ENCODE data around the gene SMIM38. TPM values are rescaled to one million over a fixed set of nuclear protein-coding genes. Genes with fewer than 3 reads are reported as not detected.

Gene SMIM38
- total RNA-seq, 4 donors from 2014 or later, result 0.45 to 2.3 (median 2.0) TPM; not detected in 1

DNA sequence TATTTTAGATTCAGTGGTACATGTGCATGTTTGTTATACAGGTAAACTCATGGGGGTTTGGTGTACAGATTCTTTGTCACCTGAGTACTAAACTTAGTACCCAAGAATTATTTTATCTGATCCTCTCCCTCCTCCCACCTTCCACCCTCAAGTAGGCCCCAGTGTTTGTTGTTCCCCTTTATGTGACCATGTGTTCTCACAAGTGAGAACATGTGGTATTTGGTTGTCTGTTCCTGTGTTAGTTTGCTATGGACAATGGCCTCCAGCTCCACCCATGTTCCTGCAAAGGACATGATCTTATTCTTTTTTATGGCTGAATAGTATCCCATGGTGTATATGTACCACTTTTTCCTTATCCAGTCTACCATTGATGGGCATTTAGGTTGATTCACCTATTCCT lies 6.8 kb downstream of the SMIM38 start:
- Histone ChIP-seq H3K4me3 (replicated peaks in 1 of 3) (no peak overlapping the region), H3K4me1 (no peaks in the 10 kb centered on the region), H3K27me3 (no peaks in the 10 kb centered on the region), H3K27ac (no peak overlapping the region), H3K9me3 (no peaks in the 10 kb centered on the region), H3K36me3 (no peaks in the 10 kb centered on the region)
- TF ChIP-seq, protein P1, sequence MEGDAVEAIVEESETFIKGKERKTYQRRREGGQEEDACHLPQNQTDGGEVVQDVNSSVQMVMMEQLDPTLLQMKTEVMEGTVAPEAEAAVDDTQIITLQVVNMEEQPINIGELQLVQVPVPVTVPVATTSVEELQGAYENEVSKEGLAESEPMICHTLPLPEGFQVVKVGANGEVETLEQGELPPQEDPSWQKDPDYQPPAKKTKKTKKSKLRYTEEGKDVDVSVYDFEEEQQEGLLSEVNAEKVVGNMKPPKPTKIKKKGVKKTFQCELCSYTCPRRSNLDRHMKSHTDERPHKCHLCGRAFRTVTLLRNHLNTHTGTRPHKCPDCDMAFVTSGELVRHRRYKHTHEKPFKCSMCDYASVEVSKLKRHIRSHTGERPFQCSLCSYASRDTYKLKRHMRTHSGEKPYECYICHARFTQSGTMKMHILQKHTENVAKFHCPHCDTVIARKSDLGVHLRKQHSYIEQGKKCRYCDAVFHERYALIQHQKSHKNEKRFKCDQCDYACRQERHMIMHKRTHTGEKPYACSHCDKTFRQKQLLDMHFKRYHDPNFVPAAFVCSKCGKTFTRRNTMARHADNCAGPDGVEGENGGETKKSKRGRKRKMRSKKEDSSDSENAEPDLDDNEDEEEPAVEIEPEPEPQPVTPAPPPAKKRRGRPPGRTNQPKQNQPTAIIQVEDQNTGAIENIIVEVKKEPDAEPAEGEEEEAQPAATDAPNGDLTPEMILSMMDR (IDR thresholded peaks at IDR 0.05), result no peak
- no peak for TF ChIP-seq POLR2A (IDR thresholded peaks at IDR 0.05)
- intact Hi-C loops (cut with DNase I), result no loop called here
- DNase-seq, result no peak

DNA sequence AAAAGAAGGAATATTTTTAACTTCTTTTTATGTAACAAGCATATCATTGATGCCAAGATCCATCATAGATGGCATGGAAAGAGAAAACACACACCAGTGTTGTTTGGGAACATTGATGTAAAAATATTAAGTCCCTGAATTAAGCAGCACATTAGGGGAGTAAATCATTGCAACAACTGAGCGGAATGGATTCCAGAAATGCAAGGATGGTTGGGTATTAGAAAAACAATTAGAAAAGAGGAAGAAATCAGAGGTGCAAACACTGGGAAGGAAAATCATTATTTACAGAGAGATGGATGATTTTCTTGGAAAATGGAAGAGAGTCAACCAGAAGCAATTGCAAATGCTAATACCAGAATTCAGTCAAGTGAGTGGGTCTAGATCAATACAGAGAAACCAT lies 8.1 kb downstream of the SMIM38 start:
- intact Hi-C loops (cut with DNase I), result no loop called here
- Histone ChIP-seq H3K27me3 (no peaks in the 10 kb centered on the region), H3K9me3 (no peaks in the 10 kb centered on the region), H3K36me3 (no peaks in the 10 kb centered on the region), H3K4me1 (no peaks in the 10 kb centered on the region), H3K27ac (no peak overlapping the region), H3K4me3 (replicated peaks in 1 of 3) (no peak overlapping the region)
- 97 to 100% methylated on average over 1 of the region's 1 CpG for WGBS, 2 donors
- TF ChIP-seq, protein P1 (IDR thresholded peaks at IDR 0.05), result no peak
- no peak for TF ChIP-seq POLR2A (IDR thresholded peaks at IDR 0.05)
- DNase-seq, result no peak

DNA sequence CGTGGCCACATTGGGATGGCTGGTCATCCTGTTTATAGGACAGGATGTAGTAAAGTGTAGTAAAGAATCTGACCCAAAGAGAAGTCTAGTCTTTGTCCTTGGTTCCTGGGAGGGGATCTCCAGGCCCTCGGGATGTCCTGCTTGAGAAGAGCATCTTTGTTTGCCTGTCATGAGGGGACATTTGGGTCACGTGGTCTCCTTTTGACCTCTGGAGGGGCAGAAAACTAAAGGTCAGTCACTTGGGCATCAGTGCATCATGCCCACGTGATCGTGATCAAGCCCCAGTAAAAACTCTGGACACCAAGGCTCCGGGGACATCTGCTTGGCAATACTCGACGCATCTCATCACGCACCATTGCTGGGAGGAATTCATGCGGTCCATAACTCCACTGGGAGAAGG lies 9.1 kb downstream of the SMIM38 start:
- Histone ChIP-seq H3K4me3 (replicated peaks in 1 of 3) (no peak overlapping the region), H3K27ac (no peak overlapping the region), H3K27me3 (no peaks in the 10 kb centered on the region), H3K4me1 (no peaks in the 10 kb centered on the region), H3K36me3 (no peaks in the 10 kb centered on the region), H3K9me3 (no peaks in the 10 kb centered on the region)
- no peak for DNase-seq
- no peak for TF ChIP-seq POLR2A (IDR thresholded peaks at IDR 0.05)
- TF ChIP-seq, protein P1 (IDR thresholded peaks at IDR 0.05), result no peak
- 73 to 80% methylated on average over 10 of the region's 10 CpGs for WGBS, 2 donors
- intact Hi-C loops (cut with DNase I), result no loop called here

DNA sequence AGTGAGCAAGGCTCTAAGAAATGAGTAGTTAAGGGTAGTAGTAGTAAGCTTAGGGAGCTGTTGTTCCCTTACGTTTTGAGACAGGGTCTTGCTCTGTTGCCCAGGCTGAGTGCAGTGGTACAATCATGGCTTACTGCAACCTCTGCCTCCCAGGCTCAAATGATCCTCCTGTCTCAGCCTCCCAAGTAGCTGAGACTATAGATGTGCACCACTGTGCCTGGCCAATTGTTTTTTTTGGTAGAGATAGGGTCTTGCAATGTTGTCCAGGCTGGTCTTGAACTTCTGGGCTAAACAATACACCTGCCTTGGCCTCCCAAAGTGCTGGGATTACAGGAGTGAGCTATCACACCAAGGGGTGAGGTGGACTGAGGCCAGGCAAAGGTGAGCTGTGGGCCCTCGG lies 10.0 kb downstream of the SMIM38 start:
- Histone ChIP-seq H3K9me3 (no peaks in the 10 kb centered on the region), H3K4me3 (replicated peaks in 1 of 3) (no peak overlapping the region), H3K27me3 (no peaks in the 10 kb centered on the region), H3K36me3 (no peaks in the 10 kb centered on the region), H3K4me1 (no peaks in the 10 kb centered on the region), H3K27ac (no peak overlapping the region)
- TF ChIP-seq, protein P1 (IDR thresholded peaks at IDR 0.05), result no peak
- no peak for TF ChIP-seq POLR2A (IDR thresholded peaks at IDR 0.05)
- 91 to 98% methylated on average over 2 of the region's 2 CpGs for whole genome bisulfite sequencing, 2 donors
- DNase-seq, result no peak
- intact Hi-C loops (cut with DNase I), result no loop called here

DNA sequence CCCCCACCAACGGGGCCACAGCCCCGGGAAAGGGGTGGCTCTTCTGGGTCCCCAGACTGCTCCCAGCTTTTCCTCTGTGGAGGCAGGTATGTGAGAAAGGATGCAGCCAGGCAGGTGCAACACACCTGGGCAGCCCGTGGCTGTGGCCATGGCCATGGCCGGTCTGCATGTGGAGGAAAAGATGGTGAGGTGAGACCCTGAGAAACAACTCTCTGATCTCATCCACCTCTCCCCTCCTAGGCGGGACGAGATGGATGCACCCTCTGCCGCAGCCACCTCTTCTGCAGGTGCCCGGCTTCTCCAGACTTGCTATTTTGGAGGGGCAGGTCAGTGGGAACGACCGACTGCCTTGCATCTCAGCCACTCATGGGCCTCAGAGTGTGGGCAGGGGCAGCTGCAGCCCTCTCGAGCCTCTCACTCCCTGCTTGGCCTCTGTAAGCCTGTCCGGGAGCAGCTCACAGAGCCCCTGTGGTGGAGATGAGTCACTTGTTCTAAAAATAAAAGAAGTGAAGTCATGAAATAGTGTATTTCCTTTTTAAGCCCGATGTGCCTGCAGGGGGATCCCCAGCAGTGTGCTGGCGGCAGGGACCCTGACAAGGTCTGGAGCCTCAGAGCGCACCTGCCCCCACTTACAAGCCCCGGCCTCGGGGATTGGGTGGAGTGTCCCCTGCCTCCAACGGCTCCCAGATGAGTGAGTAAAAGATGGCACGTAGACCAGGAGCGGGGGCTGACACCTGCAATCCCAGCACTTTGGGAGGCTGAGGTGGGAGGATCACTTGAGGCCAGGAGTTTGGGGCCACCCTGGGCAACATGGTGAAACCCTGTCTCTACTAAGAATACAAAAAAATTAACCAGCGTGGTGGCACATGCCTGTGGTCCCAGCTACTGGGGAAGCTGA lies 10.7 kb downstream of the SMIM38 start:
- DNase-seq, result no peak
- WGBS, 2 donors, result 45 to 61% methylated on average over 18 to 21 of the region's 21 CpGs
- TF ChIP-seq POLR2A (IDR thresholded peaks at IDR 0.05), result no peak
- TF ChIP-seq, protein P1 (IDR thresholded peaks at IDR 0.05), result no peak

More for the DNA sequence above, 10.7 kb downstream of the SMIM38 start:
- Histone ChIP-seq H3K27me3 (no peaks in the 10 kb centered on the region), H3K36me3 (no peaks in the 10 kb centered on the region), H3K9me3 (no peaks in the 10 kb centered on the region), H3K27ac (no peak overlapping the region), H3K4me3 (replicated peaks in 1 of 3) (no peak overlapping the region), H3K4me1 (no peaks in the 10 kb centered on the region)
- intact Hi-C loops (cut with DNase I), result no loop called here
